Fibroblast of the aortic adventitia (primary cell): Measurements from ENCODE around the gene SH3BP5. TPM values are rescaled to one million over a fixed set of nuclear protein-coding genes. Genes with fewer than 3 reads are reported as not detected.

Source experiments
- DNase-seq: peaks from one replicate; pipeline ENCODE4 v3.0.0-alpha.2; 2010; ENCODE audit warnings: low read depth
- H3K4me3 ChIP-seq: 2 replicates; pipeline ENCODE4 v1.5.1; 2011; ENCODE audit warnings: low read depth, mild to moderate bottlenecking, control low read depth, low read length, moderate library complexity
- CTCF ChIP-seq: IDR thresholded peaks from 2 replicates; pipeline ENCODE4 v1.5.1; 2011; ENCODE audit warnings: mild to moderate bottlenecking, low read length, control low read depth, inconsistent platforms; ENCODE audit not compliant: insufficient read depth
- total RNA-seq: library from RNA; depleted of rRNA; stranded (reverse); fragments of >200 nt; gene quantifications from 2 replicates; pipeline ENCODE4 v1.2.3, GENCODE V29; 2012; ENCODE audit warnings: low replicate concordance

SH3BP5 gene
- total RNA-seq, 1 donor, result 25.5 TPM

- H3K4me3 ChIP-seq, result no peak overlapping the region
- no peak for TF ChIP-seq CTCF
- DNase-seq, result no peak
Measured at GRCh38 chr3:15272426-15273196, 59.8 kb downstream of the SH3BP5 start.

- H3K4me3 ChIP-seq, result no peak overlapping the region
- DNase-seq, result no peak
- no peak for TF ChIP-seq CTCF
Measured at GRCh38 chr3:15271785-15272381, 60.5 kb downstream of the SH3BP5 start.

- TF ChIP-seq CTCF, result no peak
- DNase-seq, result no peak
- H3K4me3 ChIP-seq, result no peak overlapping the region
Measured at GRCh38 chr3:15271030-15271429, 61.4 kb downstream of the SH3BP5 start.

GRCh38 chr3:15269091-15269989 is 63.0 kb downstream of the SH3BP5 start:
- H3K4me3 ChIP-seq, result peak overlapping the region; percentile 9
- peak; percentile 95 for DNase-seq
- TF ChIP-seq CTCF, result no peak

GRCh38 chr3:15268033-15268631 is 64.3 kb downstream of the SH3BP5 start:
- peak; percentile 96 for TF ChIP-seq CTCF
- no peak overlapping the region for H3K4me3 ChIP-seq
- DNase-seq, result peak; percentile 92

- no peak overlapping the region for H3K4me3 ChIP-seq
- no peak for DNase-seq
- no peak for TF ChIP-seq CTCF
Measured at GRCh38 chr3:15267502-15267901, 64.9 kb downstream of the SH3BP5 start.
